DMS153 (cell line): ENCODE measurements around the gene PMFBP1.
A peak's percentile ranks its signal among the peaks of the same experiment; 100 is the strongest.

ENCODE experiments used
- DNase-seq: peaks from one replicate; lab custom pipeline; 2025; lab: John Stamatoyannopoulos, UW

PMFBP1 gene

DNA sequence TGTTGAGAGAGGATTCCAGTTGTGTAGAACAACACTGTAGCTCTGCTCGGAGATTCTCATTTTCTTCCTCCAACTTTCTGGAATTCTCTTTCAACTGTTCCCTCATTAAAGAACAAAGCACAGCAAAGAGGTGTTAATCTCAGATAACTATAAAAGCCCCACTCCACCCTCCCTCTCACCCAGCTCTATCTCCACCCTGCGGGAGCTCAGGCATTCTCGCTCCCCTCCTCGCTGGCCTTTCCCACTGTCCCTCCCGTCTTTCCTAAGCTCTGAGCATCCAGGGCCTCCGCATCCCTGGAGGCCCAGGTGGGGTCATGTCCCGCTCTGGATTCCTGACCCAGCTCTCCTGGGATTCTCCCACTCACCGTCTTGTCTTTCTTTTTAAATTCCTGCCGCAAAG, 43.3 kb downstream of the PMFBP1 start:
- no peak for DNase-seq

DNA sequence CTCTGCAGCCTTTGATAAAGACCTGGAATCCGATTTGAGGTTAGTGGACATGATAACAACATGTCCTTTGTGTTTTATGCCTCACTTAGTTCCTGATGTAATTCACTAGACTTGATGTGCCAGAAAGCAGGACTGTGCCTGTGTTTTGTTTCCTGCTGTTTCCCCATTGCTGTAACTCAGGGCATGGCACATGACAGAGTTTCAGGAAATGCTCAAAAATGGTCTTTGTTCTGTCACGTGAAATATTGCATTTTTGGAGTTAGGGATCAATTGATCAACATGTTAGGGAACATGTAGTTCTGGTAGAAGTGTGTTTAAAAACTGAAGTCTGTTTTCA, 45.6 kb downstream of the PMFBP1 start:
- no peak for DNase-seq

DNA sequence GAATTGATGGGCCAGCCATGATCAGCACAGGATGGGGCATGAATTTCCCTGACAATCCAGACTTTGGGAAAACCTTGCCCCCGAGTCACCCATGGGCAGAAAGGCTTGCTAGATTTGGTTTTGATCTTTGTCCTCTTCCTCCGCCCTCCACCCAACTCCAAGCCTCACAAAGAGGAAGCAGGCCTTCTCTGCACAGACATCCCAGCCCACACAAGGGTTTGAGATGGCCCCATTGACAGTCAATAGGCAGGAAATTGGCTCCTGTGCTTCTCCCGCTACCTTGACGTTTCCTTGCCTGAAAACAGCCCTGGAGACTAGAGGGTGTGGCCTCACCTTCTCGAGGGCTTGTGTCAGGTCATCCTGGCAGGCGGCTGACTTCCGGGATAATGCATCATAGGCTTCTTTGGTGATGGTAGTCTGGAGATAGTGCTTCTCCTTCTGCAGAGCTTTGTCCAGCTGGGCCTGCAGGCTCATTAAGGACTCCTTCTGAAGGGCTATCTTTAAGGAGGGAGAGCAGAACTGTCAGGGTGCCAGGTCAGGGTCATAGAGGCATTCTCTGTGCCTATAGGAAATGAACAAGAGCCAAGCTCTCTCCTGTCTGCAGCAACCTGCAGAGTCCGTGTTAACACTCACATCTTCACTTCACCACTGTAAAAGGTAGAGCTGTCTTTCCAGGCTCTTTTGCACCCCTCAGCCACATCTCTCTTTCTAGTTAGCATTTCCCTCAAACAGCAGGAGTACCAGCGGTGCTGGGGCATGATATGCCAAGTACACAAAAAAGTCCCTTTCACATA, 46.1 kb downstream of the PMFBP1 start:
- DNase-seq: peak; percentile 7

DNA sequence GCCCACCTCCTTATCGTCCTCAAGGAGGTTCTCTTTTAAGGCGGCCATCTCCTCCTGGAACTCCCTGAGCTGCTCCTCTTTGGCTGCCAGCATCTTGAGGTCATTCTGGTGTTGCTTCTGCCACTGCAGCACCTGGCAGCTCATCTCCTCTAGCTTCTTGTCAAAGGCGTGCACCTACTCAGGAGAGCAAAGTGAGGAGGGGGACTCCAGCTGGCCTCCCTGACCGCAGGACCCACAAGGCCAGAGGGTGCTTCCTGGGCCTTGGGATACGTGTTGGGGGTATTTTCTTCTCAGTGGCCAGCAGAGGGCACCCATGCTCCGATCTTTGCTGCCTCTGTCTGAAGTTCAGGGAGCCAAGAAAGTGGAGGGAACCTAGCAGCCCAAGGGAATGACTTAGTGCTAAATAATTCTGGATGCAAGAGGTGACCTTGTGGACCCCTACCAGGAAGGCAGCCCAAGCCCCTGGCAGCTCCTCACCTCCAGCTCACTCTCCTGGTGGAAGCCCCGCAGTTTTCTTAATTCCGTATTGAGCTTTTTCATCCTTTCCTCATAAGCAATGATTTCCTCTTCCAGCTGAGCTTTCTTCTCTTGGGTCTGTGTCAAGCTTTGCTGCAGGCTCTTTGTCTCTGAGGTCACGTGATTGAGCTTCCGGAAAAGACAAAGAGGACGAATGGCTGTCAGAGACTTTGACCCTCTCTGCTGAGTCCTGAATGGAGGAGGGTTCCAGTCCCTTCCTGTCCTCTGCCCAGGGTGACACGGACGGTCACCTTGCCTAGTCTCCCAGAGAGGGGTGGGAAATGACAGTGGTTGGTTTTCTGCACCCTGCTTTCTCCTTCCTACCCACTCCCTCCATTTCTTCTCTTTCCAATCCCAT, 47.0 kb downstream of the PMFBP1 start:
- peak; percentile 61 for DNase-seq

DNA sequence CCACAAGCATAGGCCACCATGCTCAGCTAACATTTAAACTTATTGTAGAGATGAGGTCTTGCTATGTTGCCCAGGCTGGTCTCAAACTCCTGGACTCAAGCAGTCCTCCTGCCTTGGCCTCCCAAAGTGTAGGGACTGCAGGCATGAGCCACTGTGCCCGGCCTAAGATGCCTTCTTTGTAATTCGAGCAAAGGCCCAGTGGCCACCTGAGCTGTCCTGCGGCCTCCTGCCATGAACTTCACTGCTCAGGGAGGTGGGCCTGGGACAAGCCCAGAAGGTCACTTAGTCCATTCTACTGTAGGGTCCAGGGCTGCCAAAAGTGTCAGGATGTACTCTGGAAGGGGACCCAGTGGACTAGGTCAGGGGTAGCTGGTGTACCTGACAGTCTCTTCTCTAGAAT, 47.8 kb downstream of the PMFBP1 start:
- DNase-seq: no peak

DNA sequence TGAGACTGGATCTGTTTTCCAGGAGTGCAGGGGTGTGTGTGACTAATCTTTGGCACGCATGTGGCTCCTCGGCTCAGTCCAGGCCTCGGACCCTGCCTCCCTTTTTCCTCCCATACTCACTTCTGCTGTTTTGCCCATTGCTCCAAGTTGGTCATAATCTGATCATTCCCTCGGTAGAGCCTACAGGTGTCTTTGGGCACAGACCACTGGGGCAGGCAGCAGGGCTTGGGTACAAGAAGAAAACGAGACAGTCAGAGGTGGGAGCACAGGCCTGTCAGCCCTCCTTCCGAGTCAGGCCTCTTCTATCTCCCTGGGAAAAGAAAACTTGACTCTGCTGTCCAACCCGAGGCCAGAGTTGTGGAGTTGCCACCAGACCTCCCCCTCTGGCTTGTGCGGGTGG, 48.5 kb downstream of the PMFBP1 start:
- DNase-seq: no peak

DNA sequence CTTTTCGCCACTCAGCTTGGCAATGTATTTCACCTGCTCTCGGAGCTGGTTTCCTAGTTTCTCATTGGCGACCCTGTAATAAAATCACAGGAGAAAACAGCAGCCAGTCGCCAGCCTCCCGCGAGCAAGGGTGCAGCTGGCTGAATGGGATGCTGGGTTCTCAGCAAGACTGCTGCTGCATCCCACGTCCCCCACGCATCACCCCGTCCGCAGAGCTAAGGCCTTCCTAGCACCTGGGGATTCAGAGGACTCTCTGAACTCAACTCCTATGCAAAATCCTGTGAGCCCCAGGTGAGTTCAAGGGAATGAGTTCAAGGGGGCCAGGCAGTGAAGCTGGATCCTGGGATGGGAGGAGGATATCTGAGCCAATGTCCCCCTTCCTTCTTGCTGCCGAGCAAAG, 49.0 kb downstream of the PMFBP1 start:
- no peak for DNase-seq

DNA sequence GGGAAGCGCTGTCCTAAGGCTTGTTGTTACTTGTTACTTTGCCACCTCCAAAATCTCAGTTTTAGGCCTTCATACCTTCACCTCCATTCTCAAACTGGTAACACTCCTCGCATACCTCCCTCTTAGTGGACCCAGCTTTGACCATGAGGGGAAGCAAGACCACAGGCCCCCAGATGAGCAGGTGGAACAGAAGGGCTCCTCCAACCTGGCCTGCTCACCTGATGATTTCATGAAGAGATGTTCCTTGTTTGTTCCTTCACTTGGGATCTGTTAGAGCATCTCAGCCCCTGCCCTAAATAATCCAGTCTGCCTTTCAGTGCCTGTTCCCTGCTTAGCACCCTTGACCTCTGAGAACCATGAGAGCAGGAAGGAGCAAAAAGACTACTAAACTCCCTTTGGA, 49.6 kb downstream of the PMFBP1 start:
- DNase-seq: no peak

DNA sequence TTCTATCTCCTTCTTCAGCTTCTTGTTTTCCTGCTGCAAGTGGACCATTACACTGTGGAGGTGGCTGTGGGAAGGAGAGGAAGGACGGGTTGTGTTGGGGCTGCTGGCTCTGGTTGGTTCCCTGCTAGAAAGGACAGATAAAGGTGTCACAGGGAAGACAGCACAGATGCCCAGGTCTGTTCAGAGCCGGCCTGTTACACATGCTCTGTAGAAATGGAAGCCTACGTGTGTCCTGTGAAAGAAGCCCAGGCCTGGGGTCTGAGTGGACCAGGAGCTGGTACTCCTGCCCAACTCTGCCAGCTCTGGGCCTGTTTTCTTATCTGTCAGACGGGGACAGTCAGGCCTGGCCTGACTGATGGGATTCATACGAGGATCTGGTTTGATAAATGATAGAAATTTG, 51.9 kb downstream of the PMFBP1 start:
- DNase-seq: no peak

DNA sequence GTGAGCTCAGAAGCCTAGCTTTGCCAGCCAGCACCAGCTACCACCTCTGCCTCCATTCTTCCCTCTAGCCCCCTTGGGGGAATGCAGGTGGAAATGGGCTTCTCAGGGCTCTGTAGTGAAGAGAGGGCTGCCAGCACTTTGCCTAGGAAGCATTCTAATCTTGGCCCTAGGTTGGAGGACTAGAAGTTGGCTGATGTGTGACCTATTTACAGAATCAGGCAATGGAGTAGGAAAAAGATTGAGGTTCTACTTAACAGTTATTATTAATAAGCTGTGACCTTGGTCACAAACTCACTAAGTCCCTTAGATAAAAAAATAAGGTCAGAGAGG, 58.4 kb downstream of the PMFBP1 start:
- no peak for DNase-seq

DNA sequence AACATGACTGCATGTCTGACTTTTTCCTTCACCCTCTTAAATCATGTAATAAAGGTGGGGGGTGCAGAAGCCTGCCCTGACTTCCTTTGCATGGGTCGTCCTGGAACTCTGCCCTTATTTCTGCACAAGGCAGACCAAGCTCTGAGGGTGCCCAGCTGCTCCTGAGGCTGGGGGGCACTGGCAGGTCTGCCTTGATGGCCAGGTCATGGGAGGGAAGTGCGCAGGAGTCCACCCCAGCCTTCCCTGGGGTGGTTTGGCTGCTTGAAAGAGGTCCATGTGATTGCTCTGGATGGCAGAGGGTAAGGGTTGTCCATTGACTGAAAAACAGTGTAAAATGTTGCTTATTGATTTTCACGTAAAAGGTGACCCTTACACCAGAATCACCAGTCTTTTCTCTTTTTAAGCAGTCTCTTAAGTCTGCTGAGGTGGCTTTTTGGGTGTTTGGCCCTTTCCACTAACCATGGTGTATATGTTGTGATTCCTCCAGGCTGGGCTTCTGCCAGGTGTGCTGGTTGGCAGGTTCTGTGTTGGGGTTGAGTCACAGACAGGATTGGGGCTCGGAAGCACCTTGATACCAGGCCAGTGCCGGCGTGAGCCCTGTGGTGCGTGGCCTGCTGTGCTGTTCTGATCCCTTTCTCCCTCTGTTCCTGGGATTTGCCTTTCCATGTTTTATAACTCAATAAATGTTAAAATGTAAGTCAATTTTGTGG, 58.9 kb downstream of the PMFBP1 start:
- no peak for DNase-seq

DNA sequence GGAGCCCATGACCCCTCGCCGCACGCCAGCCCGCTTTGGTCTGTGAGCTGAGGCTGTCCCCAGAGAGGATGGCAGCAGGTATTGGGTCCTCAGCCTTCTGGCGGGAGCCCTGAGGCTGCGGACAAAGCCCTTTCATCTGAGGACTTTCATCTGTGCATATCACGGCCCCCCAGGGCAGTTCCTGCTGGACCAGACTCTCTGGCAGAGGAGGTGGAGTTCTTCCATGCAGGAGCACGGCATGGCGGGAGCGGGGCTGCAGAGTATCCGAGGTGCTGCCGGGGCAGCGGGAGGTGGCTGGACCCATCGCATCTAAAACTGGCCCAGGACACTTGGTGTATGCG, 59.5 kb downstream of the PMFBP1 start:
- DNase-seq: no peak

DNA sequence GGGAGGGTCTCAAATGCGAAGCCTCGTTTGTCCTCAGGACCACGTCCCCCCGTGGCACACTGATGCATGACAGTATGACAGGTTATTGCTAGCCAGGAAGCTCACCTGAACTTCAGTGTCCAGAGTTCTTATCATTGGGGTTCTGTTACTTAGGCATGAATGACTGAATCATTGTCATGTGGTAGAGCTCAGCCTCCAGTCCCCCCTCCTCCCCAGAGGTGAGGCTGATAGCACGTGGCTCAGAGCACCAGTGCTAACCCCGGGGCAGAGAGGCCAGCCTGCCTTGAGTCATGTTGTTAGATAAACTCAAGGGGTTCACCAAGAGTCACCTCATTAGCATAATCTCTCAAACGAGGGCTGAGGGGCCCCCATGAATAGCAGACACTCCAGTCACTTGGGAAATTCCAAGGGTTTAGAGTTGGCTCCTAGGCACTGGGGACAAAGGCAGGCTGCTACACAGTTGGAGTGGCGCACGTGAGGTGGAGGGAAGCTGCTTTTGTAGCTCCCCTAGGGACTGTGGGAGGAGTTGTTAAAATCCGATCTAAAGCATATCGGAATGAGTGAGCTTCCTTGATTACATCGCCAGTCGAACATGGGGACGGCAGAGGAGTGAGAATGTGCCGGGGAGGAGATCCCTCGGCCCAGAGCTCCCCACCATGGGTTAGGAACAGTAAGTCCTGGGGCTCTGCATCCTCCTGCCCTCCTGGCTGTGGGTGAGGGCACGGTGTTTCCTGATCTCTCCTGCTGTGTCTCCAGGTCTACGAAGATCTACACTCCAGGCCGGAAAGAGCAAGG, 60.1 kb downstream of the PMFBP1 start:
- no peak for DNase-seq

DNA sequence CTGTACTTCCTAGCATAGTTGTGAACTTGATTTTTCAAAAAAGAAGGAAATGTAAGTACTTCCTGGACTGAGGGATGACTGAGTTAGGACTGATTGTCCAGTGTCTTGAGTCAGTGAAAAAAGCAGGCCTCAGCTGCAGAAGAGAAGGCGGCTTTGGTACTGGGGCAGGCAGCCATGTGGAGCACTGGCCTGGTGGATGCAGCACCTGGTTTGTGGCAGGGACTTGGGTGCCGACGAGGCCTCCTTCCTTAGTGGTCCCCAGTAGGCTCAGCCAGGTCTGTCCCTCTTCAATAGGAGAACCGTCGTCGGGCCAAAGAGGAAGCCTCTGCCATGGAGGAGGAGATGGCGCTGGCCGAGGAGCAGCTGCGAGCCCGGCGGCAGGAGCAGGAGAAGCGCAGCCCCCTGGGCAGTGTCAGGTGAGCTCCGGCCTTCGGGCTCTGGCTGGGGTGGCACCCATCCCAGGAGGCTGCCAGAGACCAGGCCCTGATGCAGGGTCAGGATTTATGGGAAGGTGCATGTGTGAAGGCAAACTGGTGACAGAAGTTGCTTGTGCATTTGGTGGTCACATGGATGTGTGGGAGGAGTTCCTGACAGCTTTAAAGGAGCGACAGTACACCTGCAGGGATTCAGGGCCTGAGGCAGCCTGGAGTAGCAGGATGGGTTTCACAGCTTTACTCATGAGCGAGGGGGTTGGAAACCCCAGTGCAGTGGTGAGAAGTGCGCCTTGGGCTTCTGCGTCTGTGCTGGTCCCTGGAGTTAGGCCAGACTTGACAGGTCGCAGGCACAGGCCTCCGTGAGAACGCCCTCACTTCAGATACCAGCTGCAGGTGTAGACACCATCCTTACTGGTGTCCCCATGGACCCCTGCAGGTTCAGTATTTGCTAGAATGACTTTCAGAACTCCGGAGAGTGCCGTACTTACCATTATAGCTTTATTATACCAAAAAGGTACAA, 61.0 kb downstream of the PMFBP1 start:
- no peak for DNase-seq

DNA sequence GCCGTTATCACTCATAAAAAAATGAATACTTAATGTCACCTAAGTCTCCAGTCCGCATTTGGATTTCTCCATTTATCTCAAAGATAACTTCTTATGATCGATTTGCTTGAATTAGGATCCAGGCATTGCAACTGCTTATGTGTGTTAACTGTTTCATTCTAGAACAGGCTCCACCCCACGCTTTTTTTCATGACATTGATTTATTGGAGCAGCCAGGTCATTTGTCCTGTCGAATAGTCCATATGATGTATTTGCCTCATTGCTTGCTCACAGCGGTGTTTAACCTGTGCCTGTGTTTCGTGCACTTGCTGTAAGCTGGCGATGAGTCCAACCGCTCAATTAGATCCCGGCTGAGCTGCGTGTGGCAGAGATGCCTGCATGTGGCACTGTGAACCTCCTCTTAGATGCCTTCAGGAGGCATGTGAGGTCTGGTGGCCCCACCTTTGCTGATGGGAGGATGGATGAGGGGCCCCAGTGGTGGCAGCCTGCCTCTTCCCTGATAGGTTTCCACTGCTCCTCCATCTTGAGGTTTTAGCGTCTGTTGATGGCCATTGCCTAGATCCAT, 61.9 kb downstream of the PMFBP1 start:
- DNase-seq: no peak

DNA sequence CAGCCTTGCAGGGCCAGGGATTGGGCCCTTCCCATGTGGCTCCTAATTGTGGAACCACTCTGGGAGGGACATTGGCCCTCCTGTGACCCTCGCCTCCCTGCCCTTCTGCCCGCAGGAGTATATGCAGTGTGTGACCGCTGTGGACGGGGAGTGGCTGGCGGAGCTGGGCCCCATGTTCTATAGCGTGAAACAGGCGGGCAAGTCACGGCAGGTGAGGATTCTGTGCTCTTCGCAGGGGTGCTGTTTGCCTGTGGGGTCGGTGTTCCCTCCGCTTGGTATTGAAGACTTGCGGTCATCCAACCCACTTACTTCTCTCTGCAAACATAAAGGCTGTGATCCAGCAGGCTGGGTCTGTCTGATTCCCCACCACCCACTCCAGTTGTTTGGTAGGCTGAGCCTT, 62.7 kb downstream of the PMFBP1 start:
- no peak for DNase-seq

DNA sequence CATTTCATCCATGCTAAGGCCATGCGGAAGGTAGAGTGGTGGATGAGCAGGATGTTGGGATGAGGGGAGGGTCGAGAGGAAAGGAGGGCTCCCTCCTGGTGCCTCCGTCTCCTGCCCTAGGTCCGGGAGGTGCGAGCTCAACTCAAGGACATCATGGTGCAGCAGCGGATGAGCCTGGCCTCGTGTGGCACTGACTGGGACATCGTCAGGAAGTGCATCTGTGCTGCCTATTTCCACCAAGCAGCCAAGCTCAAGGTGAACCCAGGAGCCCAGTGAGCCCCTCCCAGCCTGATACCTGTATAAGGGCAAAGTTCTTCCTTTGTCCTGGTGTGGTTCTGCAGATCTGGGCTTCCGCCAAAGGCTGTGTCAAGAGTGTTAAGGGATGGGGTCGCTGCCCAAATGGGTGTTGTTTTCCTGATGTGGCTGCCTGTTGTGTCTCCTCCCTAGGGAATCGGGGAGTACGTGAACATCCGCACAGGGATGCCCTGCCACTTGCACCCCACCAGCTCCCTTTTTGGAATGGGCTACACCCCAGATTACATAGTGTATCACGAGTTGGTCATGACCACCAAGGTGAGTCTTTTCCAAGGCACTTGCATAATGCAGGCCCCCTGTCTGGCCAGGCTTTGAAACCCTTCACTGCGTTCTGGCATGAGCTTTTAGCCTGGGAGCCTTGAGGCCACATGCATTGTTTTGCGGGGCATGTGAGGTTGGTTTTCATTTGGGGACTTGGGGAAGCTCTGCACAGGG, 63.4 kb downstream of the PMFBP1 start:
- no peak for DNase-seq

DNA sequence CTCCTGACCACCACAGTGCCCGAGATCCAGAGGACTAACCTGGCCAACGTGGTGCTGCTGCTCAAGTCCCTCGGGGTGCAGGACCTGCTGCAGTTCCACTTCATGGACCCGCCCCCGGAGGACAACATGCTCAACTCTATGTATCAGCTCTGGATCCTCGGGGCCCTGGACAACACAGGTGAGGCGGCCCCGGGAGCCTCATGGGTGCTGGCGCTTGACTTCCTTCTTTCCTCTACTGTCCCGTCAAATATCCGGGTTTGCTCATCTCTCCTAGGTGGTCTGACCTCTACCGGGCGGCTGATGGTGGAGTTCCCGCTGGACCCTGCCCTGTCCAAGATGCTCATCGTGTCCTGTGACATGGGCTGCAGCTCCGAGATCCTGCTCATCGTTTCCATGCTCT, 64.6 kb downstream of the PMFBP1 start:
- no peak for DNase-seq

DNA sequence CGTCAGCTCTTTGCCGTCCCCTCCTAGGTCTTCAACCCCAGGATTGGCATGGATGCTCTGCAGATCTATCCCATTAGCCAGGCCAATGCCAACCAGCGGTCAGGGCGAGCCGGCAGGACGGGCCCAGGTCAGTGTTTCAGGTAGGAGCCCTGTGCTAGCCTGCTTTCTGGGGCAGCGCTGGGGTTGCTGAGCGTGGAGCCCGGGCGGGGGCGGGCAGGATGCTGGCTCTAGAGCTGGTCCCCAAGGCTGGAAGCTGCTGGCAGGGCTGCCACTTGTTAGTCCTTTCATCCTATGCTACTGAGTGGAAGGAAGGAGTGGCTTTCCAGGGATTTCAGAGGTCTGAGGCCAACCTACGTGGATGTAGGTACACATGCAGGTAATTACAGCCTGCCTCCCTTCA, 66.0 kb downstream of the PMFBP1 start:
- DNase-seq: no peak

DNA sequence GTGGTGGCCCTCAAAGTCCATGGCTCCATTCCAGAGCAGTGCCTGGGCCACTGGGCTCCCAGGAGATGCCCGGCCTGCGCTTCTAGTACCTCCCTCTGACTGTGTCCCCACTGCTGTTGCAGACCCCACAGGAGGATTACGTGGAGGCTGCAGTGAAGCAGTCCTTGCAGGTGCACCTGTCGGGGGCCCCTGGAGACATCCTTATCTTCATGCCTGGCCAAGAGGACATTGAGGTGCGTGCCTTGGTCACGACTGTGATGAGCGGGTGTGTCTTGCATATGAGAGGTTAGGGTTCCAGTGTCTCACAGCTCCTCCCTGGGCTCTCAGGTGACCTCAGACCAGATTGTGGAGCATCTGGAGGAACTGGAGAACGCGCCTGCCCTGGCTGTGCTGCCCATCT, 67.0 kb downstream of the PMFBP1 start:
- DNase-seq: no peak
